ENCODE data around the gene LINGO1. TPM values are rescaled to one million over a fixed set of nuclear protein-coding genes. Genes with fewer than 3 reads are reported as not detected.

The LINGO1 gene
- total and polyA plus RNA-seq, 2 donors (not counting 3 experiments of a cell fraction or from before 2014, with no cell fraction given): 0.15 to 0.33 TPM

- Histone ChIP-seq H3K4me1 (ENCODE audit: control insufficient read depth, extremely low read depth, insufficient read depth, low read length) (no peaks in the 10 kb centered on the region), H3K27me3 (ENCODE audit: control insufficient read depth in 2 of 2, insufficient read depth in 2 of 2, low read length in 2 of 2) (peaks cover 0 to 7% of the 10 kb centered on the region in 2 experiments), H3K27ac (ENCODE audit: insufficient read depth, low read depth, low read length) (no peak overlapping the region), H3K9me3 (replicated peaks; ENCODE audit: control insufficient read depth, insufficient read depth, low read length) (no peaks in the 10 kb centered on the region), H3K4me2 (ENCODE audit: insufficient read depth, low read length) (no peak overlapping the region), H3K4me3 (replicated peaks in 1 of 3; ENCODE audit: insufficient read depth in 1 of 3, low read depth in 1 of 3, low read length in 3 of 3) (no peak overlapping the region), H3K36me3 (ENCODE audit: control insufficient read depth in 2 of 2, extremely low read depth in 1 of 2, insufficient read depth in 2 of 2, low read length in 2 of 2) (no peaks in the 10 kb centered on the region), H3K79me2 (ENCODE audit: control insufficient read depth, insufficient read depth, low read length) (no peaks in the 10 kb centered on the region), H2AFZ (ENCODE audit: low read depth, low read length) (no peak overlapping the region), H3K9me1 (replicated peaks; ENCODE audit: control insufficient read depth, extremely low read depth, insufficient read depth, low read length) (no peaks in the 10 kb centered on the region), H4K20me1 (replicated peaks; ENCODE audit: control insufficient read depth, extremely low read depth, insufficient read depth, low read length) (no peaks in the 10 kb centered on the region), H3K9ac (replicated peaks; ENCODE audit: extremely low read depth, insufficient read depth, low read length) (no peak overlapping the region)
- CTCF ChIA-PET: no interaction called here
- FAIRE-seq: no peak
- no TSS peak for BruUV-seq (replicated peaks)
- dilution Hi-C loops (cut with MboI; ENCODE audit: extremely low pct_ligation_motif_present, low sequenced_read_pairs) (no loop called here), intact Hi-C loops (cut with micrococcal nuclease) (loop anchor here (10.0 kb wide), 1 partner anchor 209 kb away; no protein-coding TSS in a partner anchor)
- TF ChIP-seq JUN (IDR thresholded peaks at IDR 0.05; ENCODE audit: borderline replicate concordance, insufficient read depth, insufficient read length, low read depth): no peak
- no peak for TF ChIP-seq MYC (IDR thresholded peaks at IDR 0.05; ENCODE audit: low read depth, low read length)
- TF ChIP-seq POLR2A (IDR thresholded peaks at IDR 0.05; ENCODE audit: low read depth, low read length): no peak
- TF ChIP-seq MAX (IDR thresholded peaks at IDR 0.05; ENCODE audit: insufficient read depth, insufficient read length): no peak
- no peak for TF ChIP-seq POLR2AphosphoS5 (IDR thresholded peaks at IDR 0.05; ENCODE audit: insufficient read depth, low read depth, low read length)
- no peak for TF ChIP-seq CTCF (IDR thresholded peaks at IDR 0.05; ENCODE audit: extremely low read depth in 1 of 2, insufficient read depth in 1 of 2, low read depth in 1 of 2, low read length in 2 of 2)
- no peak for TF ChIP-seq GATA2 (IDR thresholded peaks at IDR 0.05; ENCODE audit: insufficient read depth, insufficient read length, low read depth, low read length)
- TF ChIP-seq EZH2 (IDR thresholded peaks at IDR 0.05; ENCODE audit: borderline replicate concordance, low read depth, low read length, severe bottlenecking): no peak
- no peak for TF ChIP-seq FOS (IDR thresholded peaks at IDR 0.05; ENCODE audit: borderline replicate concordance, insufficient read depth, low read length)
- DNase-seq (ENCODE audit: low read depth, low spot score): no peak
- POLR2A ChIA-PET: no interaction called here
Measured at GRCh38 chr15:77666296-77666660, 33.6 kb upstream of the LINGO1 start.

Data from endothelial cell of umbilical vein (primary cell).